Measurements from ENCODE around the gene SPACA7.

Gene SPACA7

DNA sequence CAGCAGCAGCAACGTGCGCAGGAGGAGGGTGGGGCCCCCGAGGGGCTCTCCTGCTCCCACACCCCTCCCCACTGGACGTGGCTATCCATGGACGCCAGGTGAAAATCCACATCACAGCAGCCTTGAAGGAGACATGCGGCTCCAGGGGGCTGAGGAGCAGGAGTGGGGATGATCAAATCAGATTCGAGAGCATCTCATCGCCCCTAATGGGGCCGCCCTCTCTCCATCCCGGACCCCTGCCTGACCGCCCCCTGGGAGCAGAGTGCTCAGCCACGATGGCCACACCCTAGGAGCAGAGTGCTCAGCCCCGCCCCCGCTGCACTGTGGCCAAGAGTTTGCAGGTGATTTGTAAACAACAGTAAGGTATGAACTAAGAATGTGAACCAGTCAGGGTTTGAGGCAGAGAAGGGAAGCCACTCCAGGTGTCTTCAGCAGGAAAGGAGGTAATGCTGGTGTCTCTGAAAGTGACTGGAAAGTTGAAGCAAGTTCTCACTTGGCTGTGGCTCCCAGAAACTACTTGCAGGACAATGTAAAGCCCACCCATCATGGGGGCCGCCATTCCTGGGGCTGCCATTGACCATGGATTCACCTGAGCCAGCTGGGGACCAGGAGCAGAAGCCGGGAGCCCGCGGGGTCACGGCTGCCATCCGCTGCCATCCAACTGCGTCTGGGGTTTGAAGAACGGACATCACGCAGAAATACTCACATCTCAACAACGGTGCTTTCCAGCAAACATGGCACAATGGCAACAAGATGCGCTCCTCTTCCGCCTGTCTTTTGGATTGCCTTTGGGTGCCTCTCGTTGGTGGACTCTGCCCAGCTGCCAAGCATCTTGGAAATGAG, 71.8 kb downstream of the SPACA7 start:
- no peak for DNase-seq (ENCODE audit: low read depth)

- no peak for DNase-seq (ENCODE audit: low read depth)
These were observed 72.7 kb downstream of the SPACA7 start for GRCh38 chr13:112448621-112449544.

GRCh38 chr13:112449545-112449930, 73.4 kb downstream of the SPACA7 start:
- no peak for DNase-seq (ENCODE audit: low read depth)

- DNase-seq (ENCODE audit: low read depth), result no peak
These were observed 74.2 kb downstream of the SPACA7 start for GRCh38 chr13:112450118-112450903.

- no peak for DNase-seq (ENCODE audit: low read depth)
These were observed 74.7 kb downstream of the SPACA7 start for GRCh38 chr13:112450904-112451240.

DNA sequence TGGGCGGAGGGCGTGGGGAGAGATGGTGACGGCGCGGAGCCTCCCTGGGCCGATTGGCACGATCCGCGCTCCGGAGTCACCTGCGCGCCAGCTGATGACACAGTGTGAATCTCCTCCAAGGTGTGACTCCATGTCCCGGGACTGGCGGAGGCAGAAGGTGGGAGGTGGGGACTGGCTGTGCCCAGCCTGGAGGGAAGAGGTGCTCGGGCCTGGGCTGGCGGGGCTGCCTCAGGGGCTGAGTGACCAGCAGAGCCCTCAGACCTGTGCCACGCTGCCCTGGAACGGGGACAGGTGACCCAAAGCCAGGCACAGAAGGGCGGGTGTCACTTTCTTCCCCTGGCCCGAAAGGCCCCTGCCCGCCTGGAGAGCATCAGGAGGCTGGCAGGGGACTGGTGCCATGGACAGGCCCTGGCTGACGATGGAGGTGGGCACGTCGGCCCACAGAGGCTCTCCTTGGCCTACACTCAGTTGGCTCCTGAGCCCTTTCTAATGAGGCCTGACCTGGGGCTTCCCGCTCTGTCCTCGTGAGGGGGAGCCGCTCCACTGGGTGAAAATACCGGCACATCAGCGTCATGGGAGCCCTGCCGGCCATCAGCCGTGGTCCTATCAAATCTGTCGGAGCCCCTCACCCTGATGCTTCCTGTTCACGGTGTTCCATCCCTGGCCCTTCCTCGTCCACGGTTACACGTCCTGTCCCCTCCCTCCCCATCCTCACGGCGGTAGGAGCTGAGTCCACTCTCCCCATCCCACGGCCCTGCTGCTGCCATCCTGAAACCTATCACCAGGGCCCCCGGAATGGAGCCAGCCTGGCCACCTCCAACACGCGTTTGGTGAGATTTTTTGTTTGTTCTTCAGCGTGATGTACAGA, 75.6 kb downstream of the SPACA7 start:
- DNase-seq (ENCODE audit: low read depth), result no peak

DNA sequence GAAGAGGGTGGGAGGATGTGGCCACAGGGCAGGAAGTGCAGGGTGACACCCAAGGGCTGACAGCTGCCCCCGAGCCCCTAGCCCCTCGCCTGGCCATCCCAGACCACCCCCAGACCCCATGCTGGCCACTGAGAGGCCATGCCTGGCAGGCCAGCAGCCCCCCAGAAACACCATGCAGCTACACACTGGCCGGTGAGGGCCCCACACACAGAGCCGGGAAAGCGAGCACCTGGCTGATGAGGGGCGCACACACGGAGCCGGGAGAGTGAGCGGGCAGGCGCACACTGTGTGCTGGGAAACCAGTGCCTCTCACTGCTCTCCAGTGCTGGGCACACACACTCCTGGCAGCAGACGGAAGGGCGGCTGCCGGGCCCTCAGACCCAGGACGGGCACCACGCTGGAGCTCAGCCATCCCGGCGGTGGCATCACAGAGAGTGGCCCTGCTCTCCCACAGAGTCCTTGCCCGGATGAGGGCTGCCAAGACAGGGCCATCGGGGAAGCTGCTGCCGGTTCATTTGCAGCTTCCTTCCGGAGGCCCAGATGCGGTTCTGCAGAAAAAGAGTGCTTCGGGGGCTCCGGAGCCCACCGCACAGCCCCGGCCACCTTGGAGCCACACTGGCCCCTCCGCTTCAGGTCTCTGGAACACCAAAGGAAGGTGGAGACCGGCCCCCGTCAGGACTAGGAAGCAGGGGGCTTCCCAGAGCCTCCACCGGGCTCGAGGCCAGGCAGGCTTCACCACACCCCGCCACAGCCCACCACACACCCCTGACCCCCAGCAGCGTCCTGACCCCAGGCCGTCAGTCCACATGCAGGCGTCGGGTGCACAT, 76.4 kb downstream of the SPACA7 start:
- no peak for DNase-seq (ENCODE audit: low read depth)

GRCh38 chr13:112453207-112453829, 77.2 kb downstream of the SPACA7 start:
- no peak for DNase-seq (ENCODE audit: low read depth)

- DNase-seq (ENCODE audit: low read depth), result no peak
These were observed 77.9 kb downstream of the SPACA7 start for GRCh38 chr13:112453874-112454647.

DNA sequence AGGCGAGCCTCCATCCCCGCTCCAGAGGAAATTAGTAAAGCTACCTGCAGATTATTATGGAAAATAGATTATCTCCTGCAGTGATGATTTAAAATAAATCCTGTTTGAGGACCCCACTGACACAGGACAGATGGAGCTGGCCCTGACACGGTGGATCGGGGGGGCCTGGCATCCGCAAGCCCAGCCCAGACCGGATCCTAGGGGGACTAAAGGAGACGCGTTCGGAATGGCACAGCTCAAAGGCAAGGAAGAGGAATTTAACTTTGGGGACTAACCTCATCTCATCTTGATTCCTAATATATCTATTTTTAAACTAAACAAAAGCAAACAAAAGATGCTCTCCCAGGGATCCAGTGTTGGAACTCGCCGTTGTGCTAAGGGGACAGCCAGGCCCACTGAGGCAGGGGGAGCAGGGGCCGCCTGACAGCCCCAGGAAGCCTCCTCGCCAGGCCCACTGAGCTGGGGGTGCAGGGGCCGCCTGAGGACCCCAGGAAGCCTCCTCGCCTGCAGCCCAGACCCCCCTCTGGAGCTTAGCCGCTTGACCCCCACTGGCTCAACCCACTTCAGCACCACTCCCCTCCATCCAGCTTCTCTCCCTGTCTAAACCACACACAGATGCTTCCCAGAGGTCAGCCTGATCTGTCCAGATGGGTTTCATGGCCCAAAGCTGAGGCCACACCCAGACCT, 78.6 kb downstream of the SPACA7 start:
- DNase-seq (ENCODE audit: low read depth), result no peak

DNA sequence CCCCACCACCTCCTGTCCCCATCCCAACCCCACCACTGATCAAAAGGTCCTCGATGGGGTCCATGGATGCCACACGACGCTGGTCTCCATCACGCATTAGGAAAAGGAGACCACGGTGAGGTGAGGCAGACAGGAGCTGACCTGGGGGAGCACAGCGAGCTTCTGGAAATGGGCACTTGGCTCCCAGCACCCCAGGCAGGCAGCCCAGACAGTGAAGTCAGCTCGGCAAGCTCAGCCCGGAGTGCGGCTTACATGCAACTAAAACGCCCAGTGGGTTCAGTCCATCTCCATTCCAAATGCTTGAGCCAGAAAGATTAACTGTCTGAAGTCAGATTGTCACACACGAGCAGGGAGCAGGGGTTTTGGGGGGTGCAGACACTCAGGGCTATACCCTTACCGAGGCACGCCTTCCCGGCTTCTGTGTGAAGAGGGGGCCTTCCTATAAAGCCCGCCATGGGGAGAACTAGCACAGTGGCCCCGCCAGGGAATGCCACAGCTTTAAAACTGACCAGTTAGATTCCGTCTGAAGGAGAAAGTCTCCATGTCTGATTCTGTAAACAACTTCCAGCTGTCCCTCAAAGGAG, 79.4 kb downstream of the SPACA7 start:
- DNase-seq (ENCODE audit: low read depth), result no peak

DNA sequence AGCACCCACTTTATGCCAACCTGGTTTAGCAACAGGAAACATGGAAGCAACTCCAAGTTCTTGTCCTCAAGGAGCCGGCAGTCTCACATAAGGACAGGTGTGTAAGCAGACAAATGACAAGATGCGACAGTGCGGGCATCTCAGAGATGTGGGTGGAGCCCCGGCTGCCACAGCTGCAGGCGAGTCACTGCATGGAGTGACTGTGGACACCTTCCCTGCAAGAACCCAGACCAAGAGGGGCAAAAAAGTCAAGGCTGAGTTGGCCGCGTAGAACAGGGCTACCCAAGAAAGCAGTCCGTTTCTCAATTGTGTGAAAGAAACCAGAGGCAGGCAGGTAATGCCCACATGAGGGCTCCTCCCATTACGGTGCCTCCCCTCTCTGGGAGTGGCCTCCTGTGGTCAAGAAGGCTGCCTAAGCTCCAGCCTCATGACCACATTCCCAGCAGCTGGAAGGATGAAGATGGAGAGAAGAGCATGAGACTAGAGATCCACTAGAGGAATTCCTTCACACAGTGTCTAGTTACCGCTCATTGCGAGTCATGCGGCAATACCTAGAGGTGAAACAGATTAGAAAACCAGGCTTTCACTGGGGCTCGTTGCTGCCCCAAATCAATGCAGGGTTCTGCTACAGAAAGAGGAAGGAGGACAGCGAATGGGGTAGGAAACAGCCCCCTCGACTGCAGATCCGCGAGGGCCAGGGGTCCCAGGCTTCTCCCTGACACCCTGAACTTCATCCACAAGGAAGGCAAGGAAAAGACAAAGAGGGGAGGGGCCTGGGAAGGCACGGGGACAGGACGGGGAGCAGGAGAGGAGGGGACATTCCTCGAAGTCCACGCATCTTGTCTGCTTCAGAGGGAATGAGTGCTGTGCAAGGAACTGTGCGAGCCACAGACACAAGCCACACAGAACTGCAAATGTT, 80.2 kb downstream of the SPACA7 start:
- DNase-seq (ENCODE audit: low read depth), result no peak

DNA sequence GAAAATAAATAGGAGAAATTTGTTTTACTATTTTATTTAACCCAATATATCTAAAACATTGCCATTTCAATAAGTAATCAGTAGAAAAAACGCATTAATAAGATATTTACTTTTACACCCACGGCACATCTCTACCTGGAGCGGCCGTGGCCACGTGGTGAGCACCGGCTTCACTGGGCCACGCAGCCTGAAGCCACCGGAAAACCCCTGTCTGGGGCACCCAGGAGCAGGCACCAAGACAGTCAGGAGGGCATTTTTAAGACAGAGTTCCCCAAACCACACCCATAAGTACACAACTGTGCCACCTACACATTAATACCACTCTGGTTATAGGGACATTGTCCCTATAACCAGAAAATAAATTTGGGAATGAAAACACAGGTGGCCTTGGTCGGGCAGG, 80.9 kb downstream of the SPACA7 start:
- DNase-seq (ENCODE audit: low read depth), result no peak

DNA sequence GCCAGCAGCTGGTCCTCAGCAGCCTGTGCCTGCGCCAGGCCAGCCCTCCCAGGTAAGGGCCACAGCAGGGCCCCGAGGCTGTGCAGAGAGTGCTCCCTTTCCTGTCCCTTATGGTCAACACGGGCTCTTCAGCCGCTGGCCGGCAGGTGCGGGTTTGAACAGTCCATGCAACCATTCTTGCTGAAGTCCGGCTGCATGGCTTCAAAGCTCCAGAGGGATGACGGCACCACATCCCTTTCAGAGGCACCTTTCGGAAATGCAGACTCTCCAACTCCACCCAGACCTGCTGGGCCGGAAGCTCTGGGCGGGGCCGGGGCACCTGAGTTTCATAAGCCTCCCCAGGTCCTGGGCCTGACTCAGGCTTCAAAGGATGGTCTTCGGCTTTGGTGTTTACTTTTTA, 81.3 kb downstream of the SPACA7 start:
- no peak for DNase-seq (ENCODE audit: low read depth)

DNA sequence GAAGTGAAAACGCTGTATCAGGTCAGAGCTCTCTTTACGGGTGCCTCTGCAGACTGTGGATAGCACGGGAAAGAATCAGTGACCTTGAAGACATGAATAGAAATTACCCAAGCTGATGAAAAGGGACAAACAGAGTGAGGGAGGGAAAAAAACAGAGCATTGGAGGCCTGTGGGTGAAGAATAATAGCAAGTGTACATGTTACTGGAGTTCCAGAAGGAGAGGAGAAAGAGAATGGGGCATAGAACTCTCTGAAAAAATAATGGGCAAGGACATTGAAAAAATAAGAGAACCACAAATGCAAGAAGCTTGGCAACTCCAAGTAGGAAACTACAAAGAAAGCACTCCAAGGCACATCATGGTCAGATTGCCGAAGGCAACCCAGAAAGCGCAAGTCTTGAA, 86.3 kb downstream of the SPACA7 start:
- DNase-seq (ENCODE audit: low read depth), result no peak

GRCh38 chr13:112464720-112465119, 88.6 kb downstream of the SPACA7 start:
- no peak for DNase-seq (ENCODE audit: low read depth)

Data from activated T-cell treated with anti-CD3 and anti-CD28 coated beads for 24 hours (primary cell).